ENCODE measurements around the gene ATP7B.
"Not testable (repeated sequence)": the region's sequence is repeated elsewhere in the genome, so short reads cannot be mapped to it uniquely, and the experiment has no call there.

Gene ATP7B

DNA sequence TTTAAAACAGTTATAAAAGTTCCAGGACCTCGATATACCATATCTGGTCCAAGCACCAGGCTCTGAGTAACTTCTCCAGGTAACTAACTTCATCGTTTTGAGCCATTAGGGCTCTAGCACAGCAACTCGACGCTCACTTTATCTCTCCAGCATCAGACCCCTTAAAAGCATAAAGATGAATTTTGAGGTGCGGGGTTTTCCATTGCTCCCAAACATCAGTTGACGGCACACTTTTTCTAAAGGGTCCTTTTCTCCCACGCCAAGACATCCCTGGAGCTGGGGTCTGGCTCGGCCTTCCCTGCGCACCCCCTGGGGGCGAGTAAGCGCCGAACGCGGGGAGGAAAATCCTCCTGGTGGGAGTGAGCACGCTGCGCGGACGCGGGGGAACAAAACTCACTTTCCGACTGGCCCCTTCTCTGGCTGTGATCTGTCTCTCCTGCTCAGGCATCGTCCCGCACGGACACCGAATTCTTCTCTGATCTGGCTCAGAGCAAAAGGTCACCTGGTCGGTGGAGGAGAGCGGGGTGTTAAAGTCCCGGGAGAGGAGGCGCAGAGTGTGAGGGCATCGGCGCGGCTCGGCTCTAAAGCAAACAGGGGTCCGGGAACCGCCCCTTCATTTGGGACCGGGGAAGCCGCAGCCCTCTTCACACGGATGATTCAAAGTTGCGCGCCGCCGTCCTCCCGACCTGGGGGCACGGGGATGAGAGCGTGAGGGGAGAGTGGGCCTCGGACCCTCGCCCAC, at the start of gene ATP7B:
Gene ATP7B (minus strand): TSS at position 561 of the 742 bp plus-strand sequence. CDS start 113 bp downstream, at position 448.
- DNase-seq (ENCODE audit: low spot score) = peak; percentile 43

DNA sequence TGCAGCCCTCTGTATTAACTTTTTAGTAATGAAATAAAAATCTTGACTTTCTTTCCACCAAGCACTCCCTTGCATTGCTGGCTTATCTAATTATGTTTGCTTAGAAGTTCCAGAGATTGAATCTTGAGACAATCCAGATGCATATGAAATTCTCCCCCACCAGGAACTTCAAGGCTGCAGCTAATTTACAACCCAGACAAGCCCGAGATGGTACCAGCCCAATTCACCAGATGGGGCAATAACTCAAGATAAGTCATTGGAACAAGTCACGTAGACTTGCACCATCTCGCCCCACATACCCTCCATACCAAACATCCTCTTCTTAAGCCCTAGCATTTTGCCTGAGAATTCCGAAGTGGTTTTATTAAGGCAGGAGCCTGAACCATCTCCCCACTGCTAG, 42.2 kb upstream of the ATP7B start:
- DNase-seq (ENCODE audit: low spot score) = no peak

DNA sequence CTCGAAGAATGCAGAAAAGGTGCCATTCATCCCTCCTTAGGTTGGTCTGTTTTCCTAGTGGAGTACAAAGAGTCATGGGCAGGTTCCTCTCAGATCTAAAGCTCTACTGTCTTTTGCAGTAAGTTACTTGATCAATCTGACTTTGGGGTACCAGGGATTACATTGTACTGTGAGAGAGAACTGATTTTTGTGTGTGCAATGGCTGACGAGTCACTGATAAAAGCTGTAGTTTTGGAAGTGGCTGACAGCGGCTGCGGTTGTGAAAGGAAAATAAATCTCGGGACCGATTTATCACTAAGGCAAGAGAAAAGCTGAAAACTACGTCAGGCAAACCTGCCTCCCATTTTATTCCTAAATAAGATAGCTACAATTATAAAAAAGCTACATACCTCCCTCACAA, 40.1 kb upstream of the ATP7B start:
- no peak for DNase-seq (ENCODE audit: low spot score)

DNA sequence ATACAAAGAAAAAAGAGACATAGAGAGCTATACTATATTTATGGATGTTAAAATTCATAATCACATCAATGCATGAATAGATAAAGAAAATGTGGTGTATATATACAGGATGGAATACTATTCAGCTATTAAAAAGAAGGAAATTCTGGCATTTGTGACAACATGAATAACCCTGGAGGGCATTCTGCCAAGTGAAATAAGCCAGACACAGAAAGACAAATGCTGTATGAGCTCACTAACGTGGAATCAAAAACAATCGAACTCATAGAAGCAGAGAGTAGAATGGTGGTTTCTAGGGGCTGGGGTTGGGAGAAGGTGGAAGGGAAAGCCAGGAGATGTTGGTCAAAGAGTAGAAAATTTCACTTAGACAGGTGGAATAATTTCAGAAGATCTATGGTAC, 37.3 kb upstream of the ATP7B start:
- DNase-seq (ENCODE audit: low spot score) = no peak

DNA sequence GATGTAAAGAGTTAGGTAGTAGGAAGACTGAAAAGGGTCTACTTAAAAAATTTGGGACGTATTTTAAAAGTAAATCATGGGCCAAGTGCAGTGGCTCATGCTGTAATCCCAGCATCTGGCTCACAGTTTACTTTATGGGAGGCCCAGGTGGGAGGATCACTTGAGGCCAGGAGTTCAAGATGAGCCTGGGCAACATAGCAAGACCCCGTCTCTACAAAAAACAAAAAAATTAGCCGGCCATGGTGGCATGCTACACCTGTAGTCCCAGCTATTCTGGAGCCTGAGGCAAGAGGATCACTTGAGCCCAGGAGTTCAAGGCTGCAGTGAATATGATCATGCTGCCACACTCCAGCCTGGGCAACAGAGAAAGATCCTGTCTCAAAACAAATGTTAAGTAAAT, 36.2 kb upstream of the ATP7B start:
- DNase-seq (ENCODE audit: low spot score) = no peak

DNA sequence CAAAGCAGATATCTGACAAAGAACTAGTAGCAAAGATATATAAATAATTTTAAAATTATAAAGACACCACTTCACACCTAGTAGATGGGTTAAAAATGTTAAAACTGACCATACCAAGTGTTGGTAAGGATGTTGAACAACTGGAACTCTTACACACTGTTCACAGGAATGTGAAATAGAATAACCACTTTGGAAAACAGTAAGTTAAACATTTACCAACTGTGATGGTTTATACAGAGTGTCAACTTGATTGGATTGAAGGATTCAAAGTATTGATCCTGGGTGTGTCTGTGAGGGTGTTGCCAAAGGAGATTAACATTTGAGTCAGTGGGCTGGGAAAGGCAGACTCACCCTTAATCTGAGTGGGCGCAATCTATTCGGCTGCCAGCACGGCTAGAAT, 32.4 kb upstream of the ATP7B start:
- no peak for DNase-seq (ENCODE audit: low spot score)

DNA sequence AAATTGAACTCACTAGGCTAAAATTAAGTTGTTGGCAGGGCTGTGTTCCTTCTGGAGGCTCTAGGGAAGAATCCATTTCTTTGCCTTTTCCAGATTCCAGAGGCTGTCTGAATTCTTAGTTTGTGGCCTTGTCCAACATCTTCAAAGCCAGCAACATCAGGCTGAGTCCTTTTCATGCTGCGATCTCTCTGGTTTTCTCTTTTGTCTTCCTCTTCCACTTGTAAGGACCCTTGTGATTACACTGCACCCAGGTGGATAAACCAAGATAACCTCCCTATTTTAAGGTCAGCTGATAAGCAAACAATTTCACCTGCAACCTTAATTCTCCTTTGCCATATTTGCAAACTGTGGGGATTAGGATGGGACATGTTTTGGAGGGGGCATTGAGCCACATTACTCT, 24.8 kb upstream of the ATP7B start:
- no peak for DNase-seq (ENCODE audit: low spot score)

DNA sequence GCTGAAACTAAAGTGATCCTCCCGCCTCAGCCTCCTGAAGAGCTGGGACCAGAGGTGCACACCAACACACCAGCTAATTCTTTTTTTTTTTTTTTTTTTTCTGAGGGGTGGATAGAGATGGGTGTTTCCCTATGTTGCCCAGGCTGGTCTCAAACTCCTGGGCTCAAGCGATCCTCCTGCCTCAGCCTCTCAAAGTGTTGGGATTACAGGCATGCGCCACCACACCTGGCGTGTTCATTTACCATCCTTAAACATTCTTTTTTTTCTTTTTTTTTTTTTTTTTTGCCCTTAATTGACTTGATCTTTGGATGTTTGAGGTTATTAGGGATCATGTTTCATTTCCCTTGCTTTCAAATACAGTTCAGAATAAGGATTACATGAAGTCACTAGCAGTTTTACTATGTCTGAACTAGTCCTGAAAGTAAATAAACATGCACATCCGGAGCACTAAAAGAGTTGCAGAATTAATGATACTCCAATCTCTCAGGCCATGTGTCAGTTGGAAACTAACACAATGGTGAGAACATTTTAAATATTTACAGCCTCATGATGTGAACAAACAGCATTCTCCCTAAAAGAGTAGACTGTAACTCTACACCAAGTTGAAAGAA, 23.5 kb upstream of the ATP7B start:
- no peak for DNase-seq (ENCODE audit: low spot score)

DNA sequence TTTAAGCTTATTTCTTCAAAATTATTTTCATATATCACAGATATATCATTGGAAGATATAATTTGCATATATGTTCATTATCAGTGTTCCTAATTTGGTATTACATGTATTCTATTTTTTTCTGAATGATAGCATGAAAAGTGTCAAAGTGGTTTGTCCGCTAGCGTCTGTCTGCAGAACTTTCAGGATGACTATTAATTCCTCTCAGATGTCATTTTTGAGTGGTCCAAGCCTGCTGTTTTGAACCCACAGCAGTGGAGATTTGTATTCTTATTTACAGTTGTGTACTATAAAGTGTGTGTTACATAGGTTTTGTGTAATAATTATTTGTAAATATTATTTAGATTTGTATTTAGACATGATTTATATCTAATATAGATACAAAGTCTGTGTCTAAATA, 21.8 kb upstream of the ATP7B start:
- no peak for DNase-seq (ENCODE audit: low spot score)

DNA sequence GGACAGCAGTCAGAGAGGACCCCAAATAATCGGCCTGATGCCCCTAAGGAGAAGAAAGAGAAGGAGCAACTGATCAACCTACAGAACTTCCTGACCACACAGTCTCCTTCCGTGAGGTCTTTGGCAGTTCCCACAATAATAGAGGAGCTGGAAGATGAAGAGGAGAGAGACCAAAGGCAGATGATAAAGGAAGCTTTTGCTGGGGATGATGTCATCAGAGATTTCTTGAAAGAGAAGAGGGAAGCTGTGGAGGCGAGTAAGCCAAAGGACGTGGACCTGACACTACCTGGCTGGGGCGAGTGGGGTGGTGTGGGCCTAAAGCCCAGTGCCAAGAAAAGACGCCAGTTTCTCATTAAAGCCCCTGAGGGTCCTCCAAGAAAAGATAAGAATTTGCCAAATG, 19.2 kb upstream of the ATP7B start:
- DNase-seq (ENCODE audit: low spot score) = not testable (repeated sequence)

DNA sequence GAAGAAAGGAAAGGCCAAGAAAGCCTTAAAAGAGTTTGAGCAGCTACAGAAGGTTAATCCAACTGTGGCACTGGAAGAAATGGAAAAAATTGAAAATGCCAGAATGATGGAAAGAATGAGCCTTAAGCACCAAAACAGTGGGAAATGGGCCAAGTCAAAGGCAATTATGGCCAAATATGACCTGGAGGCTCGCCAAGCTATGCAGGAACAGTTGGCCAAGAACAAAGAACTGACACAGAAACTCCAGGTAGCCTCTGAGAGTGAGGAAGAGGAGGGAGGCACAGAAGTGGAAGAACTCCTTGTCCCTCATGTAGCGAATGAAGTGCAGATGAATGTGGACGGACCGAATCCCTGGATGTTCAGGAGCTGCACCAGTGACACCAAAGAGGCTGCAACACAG, 18.3 kb upstream of the ATP7B start:
- no peak for DNase-seq (ENCODE audit: low spot score)

DNA sequence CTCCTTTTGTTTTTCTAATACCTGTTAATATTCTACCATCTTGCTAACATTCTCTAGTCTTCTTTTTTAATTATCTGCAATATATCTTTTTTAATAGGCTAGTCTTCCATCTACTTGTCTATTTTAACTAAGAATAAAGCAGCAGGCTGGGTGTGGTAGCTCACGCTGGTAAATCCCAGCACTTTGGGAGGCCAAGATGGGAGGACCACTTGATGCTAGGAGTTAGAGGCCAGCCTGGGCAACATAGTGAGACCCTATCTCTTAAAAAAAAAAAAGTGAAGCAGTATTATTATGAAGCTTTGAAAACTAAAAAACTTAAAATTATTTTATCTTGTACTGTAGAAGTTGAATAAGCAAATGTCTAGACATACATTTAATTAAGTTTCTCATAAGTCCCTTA, 16.6 kb upstream of the ATP7B start:
- no peak for DNase-seq (ENCODE audit: low spot score)

DNA sequence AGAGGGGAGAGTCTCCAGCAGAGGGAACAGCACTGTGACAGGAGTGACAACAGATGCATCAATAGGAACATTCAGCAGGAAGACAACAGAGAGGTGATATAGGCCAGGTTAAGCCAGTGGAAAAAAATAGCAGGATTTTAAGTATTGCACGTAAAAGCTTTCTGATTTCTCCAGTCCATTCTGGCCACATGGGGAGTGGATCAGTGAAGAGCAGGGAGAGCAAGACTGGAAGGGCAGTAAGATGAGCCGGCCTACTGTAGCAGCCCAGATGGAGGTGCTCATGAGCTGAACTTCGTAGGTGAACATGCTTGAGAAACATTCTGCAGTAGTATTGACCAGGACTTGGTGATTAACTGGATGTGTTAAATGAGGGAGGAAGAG, 15.0 kb upstream of the ATP7B start:
- DNase-seq (ENCODE audit: low spot score) = no peak

DNA sequence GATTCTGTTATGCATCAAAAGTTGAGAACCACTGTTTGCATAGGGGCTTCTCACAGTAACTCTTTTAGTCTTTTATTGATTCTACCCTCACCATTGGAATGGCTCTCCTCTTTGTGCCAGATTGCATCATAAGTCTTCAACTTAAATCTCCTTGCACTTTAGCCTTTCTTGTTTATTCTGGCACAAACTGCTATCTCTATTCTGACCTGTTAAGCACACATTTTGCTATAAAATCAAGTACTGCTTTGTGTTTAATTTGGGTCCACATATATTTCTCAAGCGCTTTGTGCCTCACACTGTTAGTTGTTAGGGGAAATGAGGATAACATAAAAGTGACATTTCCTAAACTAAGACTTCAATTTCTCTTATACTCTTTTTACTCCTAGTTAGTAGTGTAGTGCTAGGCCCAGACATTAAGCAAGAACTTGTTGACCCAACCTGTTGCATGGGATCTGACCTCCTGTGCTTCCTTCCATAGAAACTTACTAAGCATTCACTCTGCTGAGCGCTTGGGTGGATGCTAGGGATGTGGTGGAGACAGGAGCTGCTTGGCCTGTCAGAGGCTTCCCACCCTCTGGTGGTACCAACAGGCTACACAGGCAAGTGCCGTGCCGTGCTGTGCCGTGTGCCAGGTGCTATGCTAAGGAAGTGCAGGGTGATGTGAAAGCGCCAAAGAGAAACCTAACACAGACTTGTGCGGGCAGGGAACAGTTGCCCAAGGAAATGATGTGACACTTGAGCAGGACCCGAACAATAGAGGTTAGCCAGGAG, 14.4 kb upstream of the ATP7B start:
- no peak for DNase-seq (ENCODE audit: low spot score)

DNA sequence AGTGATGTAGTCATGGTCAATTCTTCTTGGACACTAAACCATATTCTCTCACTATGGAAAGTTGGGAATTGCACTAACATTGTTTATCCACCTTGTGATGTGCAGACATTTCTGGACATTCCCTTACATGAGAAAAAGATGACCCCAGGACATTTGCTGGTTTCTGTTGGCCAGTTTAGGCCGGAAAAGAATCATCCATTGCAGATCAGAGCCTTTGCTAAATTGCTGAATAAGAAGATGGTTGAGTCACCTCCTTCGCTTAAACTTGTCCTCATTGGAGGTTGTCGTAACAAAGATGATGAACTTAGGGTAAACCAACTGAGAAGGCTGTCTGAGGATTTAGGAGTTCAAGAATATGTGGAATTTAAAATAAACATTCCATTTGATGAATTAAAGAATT, 13.2 kb upstream of the ATP7B start, which contains the start of gene UTP14C:
Gene UTP14C (plus strand): TSS at position 211 of the 400 bp plus-strand sequence. CDS start 4,114 bp downstream, outside the sequence.
- DNase-seq (ENCODE audit: low spot score) = no peak

DNA sequence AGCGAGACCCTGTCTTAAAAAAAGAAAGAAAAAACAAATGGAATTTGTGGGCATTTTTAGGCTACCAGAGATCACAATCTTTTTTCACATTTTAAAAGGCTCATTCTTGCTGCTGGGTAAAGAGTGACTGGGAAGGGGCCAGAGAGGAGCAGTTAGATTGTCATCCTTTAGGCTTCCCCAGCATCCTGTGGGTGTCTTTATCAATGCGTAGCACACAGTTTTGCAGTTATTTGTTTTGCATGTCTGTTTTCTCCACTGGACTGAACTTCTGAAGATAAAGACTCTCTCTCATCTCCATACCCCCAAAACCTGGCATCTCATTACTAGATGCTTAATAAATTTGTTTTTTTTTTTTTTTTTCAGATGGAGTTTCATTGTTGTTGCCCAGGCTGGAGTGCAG, 11.1 kb upstream of the ATP7B start:
- DNase-seq (ENCODE audit: low spot score) = no peak

DNA sequence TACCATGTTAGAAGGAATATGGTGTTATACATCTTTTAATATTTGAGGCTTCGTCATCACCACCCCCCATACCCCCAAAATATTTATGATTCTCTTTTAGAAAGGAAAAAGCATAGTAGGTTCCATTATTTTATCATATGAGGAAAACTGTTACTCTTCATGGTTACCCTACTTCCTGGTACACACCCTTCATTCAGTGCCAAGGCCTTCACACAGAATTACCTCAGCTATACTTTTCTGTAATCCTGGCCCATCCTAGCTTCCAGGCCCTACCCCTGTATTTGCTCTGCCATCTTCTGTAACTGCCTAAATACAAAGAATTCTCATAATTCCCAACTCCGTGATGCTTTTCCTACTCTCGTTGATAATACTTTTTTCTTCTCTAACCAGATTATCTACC, 8.9 kb upstream of the ATP7B start:
- DNase-seq (ENCODE audit: low spot score) = no peak

DNA sequence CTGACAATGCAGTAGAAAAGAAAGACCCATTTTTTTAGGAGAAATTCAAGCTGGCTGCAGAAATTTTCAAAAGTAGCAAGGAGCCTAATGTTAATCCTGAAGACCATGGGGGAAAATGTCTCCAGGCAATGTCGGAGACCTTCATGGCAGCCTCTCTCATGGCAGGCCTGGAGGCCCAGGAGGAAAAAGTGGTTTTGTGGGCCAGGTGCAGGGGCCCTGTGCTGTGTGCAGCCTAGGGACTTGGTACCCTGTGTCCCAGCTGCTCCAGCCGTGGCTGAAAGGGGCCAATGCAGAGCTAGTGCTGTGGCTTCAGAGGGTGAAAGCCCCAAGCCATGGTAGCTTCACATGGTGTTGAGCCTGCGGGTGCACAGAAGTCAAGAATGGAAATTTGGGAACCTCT, 5.0 kb upstream of the ATP7B start:
- no peak for DNase-seq (ENCODE audit: low spot score)

DNA sequence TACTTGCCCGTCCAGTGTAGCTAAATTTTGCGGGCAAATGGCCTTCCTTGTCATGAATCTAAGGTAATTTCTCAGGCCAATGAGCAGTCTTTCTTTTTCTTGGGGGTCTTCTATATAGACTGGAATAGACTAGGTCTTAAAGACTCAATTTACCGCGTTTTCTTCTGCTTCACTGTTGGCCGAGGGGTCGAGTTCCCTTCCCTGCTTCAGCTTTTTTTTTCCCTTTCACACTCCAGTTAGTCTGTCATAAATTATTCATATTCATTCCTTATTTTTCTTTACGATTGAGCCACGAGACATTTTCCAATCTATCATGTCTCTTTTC, 1.2 kb upstream of the ATP7B start:
- peak; percentile 4 for DNase-seq (ENCODE audit: low spot score)

DNA sequence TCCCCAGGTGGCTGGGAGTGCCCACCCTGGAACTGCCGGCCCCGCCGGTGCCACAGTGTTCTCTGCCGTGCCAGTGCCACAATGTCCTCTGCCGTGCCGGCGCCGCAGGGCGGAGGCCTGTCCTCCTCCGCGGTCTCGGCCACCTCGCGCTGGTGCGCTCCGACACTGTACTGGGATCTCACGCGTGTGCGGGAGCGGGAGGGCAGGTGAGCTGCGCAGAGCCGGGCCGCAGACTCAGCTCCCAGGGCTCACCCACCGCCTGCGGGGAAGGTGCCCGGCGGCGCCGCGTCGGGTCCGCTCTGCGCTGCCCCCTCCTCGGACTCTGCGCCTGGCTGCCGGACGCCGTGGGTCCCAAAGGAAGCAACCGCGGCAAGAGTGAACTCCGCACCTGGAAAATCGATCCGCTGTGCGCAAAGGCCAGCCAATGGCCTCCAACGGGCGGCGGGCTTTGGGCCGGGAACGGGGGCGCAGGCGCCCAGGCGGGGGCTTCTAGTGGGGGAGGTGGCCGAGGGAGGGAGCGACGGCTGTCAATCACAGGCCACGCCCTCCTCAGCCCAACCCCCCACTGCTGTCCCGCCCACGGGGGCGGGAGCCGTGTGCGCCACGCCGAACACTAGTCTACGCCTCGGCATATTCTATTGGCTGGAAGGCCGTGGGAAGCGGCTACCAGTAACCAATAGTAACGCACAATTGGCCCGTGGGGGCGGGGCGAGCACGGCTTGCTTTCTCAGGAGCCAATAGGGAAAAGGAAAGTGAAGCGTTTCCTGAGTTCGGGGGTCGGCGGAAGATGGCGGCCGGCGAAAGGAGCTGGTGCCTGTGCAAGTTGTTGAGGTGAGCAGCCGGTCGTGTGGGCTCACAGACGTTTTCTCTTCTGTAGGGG, 622 bp upstream of the ATP7B start, which contains the start of gene ALG11:
Gene ALG11 (plus strand): TSS at position 767 of the 880 bp plus-strand sequence. CDS start 21 bp downstream, at position 788.
- peak; percentile 98 for DNase-seq (ENCODE audit: low spot score)

DNA sequence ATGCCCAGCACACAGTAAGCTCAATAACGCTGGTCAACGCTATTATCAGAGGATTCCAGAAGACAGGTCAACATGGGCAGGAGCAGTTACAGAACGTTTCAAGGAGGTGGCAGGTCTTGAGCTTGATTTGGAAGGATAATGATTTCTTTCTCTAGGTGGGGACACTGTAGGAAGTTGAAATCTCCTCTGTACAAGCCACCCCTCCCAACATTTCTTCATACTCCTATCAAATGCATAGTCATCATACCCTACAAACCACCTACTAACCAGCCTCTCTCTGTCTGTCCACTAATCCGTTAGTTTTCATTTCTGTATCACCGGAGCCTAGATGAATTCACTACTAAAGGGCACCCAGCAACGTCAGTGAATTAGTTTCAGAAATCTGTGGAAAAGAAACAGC, 1.3 kb downstream of the ATP7B start:
- DNase-seq (ENCODE audit: low spot score) = no peak
